Small intestine (tissue), 7 donors: ENCODE measurements around the gene PRKCD. TPM values are rescaled to one million over a fixed set of nuclear protein-coding genes. Genes with fewer than 3 reads are reported as not detected.

Experiments
- DNase-seq, 2 donors: peaks; one replicate each; pipeline versions ENCODE4 v3.0.0 to v3.0.0-alpha.2; 2013
- FAIRE-seq: peaks from 2 replicates; lab custom pipeline; 2012; peaks lifted over from hg19 to GRCh38; lab: Jason Lieb, UNC
- H3K27ac ChIP-seq, 3 donors: one replicate each; pipeline ENCODE4 v1.5.1; 2013; ENCODE audit warnings: low read length in 2 of 3, mild to moderate bottlenecking in 2 of 3, control low read depth in 1 of 3, inconsistent platforms in 1 of 3, low read depth in 1 of 3, moderate library complexity in 1 of 3
- H3K27me3 ChIP-seq, 3 donors: one replicate each; pipeline ENCODE4 v1.6.1; 2013; ENCODE audit warnings: low read length in 3 of 3, inconsistent platforms in 1 of 3; ENCODE audit not compliant: control insufficient read depth in 3 of 3, insufficient read depth in 3 of 3
- H3K36me3 ChIP-seq, 3 donors: one replicate each; pipeline ENCODE4 v1.6.1; 2013; ENCODE audit warnings: low read length in 3 of 3, inconsistent platforms in 1 of 3, low read depth in 1 of 3, mild to moderate bottlenecking in 1 of 3, moderate library complexity in 1 of 3; ENCODE audit not compliant: control insufficient read depth in 3 of 3, insufficient read depth in 2 of 3
- H3K4me1 ChIP-seq, 3 donors: one replicate each; pipeline ENCODE4 v1.6.1; 2013; ENCODE audit warnings: low read length in 2 of 3, inconsistent platforms in 1 of 3, low read depth in 1 of 3, mild to moderate bottlenecking in 1 of 3, moderate library complexity in 1 of 3; ENCODE audit not compliant: control insufficient read depth in 3 of 3, insufficient read depth in 2 of 3
- H3K4me3 ChIP-seq, 3 donors: one replicate each; pipeline ENCODE4 v1.5.1; 2013; ENCODE audit warnings: low read length in 3 of 3, control low read depth in 1 of 3, inconsistent platforms in 1 of 3, low read depth in 1 of 3, mild to moderate bottlenecking in 1 of 3, moderate library complexity in 1 of 3
- H3K9me3 ChIP-seq, 2 donors: one replicate each; pipeline ENCODE4 v1.6.1; 2013; ENCODE audit warnings: low read depth in 1 of 2, low read length in 1 of 2; ENCODE audit not compliant: control insufficient read depth in 2 of 2, insufficient read depth in 1 of 2
- WGBS, 3 donors: extraction: QIAGEN DNeasy Blood & Tissue Kit; methylation state at CpG; one replicate each; pipeline ENCODE4 v1.1.7; 2013; 5-methylcytosine and 5-hydroxymethylcytosine counted together
- polyA plus RNA-seq, 4 donors: library from polyadenylated mRNA; stranded (reverse) in 3 of 4; unstranded in 1 of 4; fragments of 200-250 nt in 3 of 4; fragments of 120-200 nt in 1 of 4; gene quantifications; one replicate each; pipeline versions ENCODE4 v1.2.1 to v1.2.3, GENCODE V29; 2013
- donor health status: healthy with polysubstance abuse.
- donor health status: control.
- donor health status: control.
- donor health status: Bipolar disorder and iron deficiency.
- donor health status: healthy.

PRKCD gene
- polyA plus RNA-seq, 4 donors: 28.9 to 150 (median 67.2) TPM

DNA sequence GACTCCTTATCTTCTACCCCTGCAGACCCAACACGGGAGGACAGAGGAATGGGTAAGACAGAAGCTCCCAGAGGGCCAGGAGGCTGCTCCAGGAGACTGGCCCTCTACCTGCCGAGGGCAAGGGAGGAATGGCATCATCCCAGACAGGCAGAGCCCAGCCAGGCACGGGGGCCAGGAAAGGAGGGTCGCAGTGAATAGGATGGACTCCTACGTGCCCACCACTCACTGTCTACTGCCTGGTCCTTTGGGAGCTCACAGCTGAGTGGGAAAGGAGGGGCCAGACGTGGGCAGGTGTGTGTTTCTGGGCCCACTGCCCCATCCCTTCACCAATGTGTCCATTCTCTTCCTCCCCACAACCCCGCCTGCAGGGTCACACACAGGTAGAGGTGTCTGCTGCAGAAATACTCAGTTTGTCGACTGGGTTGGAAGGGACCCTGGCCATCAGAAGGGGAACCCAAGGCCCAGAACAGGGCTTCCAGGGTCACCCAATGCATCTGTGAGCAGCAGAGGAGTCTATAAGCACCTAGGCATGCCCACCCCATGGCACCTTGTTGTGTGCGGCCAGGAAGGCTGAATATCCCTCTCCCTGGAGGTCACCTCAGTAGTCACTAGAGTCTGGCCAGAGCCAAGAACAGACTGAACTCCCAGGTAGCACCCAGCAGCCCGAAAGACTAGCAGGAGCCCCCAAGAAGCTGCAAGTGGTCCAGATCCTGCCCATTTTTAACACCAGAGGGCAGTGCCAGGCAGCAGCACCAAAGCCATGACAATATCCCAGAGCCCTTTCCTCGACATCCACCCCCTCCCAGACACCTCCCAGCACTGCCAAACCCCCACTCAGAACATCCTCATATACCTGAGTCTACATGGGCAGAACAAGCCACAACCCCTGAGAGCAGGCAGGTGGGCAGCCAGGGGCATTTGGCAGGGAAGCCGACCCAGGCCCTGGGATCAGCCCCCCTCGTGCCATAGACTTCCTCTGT lies 70.8 kb downstream of the PRKCD start:
- no peak for DNase-seq
- H3K36me3 ChIP-seq: peaks cover 20 to 97% (median 23%) of the 10 kb centered on the region in 3 donors
- WGBS, 3 donors: 85 to 91% (median 88%) methylated on average over 13 of the region's 13 CpGs

GRCh38 chr3:53232641-53233377 lies 71.8 kb downstream of the PRKCD start:
- no peak for FAIRE-seq
- no peaks in the 10 kb centered on the region for H3K27me3 ChIP-seq
- DNase-seq: no peak
- 80 to 88% (median 80%) methylated on average over 16 to 18 of the region's 18 CpGs for WGBS, 3 donors
- no peaks in the 10 kb centered on the region for H3K9me3 ChIP-seq
- H3K27ac ChIP-seq: no peak overlapping the region
- H3K4me1 ChIP-seq: peaks cover 2 to 14% (median 2%) of the 10 kb centered on the region in 3 donors
- H3K36me3 ChIP-seq: peaks cover 16 to 91% (median 18%) of the 10 kb centered on the region in 3 donors
- no peak overlapping the region for H3K4me3 ChIP-seq

More for the DNA sequence above, 70.8 kb downstream of the PRKCD start:
- no peaks in the 10 kb centered on the region for H3K9me3 ChIP-seq
- H3K27me3 ChIP-seq: no peaks in the 10 kb centered on the region
- no peak overlapping the region for H3K4me3 ChIP-seq
- H3K27ac ChIP-seq: no peak overlapping the region
- FAIRE-seq: no peak
- H3K4me1 ChIP-seq: peaks cover 2 to 11% (median 2%) of the 10 kb centered on the region in 3 donors

- no peak for FAIRE-seq
- peaks cover 10 to 90% (median 21%) of the 10 kb centered on the region in 3 donors for H3K36me3 ChIP-seq
- DNase-seq: no peak
- H3K9me3 ChIP-seq: no peaks in the 10 kb centered on the region
- 71 to 82% (median 76%) methylated on average over 15 of the region's 15 CpGs for WGBS, 3 donors
- H3K27me3 ChIP-seq: no peaks in the 10 kb centered on the region
- peaks cover 2 to 27% (median 5%) of the 10 kb centered on the region in 3 donors for H3K4me1 ChIP-seq
- H3K27ac ChIP-seq: no peak overlapping the region
- H3K4me3 ChIP-seq: no peak overlapping the region
These were observed 73.3 kb downstream of the PRKCD start for GRCh38 chr3:53234130-53234840.

DNA sequence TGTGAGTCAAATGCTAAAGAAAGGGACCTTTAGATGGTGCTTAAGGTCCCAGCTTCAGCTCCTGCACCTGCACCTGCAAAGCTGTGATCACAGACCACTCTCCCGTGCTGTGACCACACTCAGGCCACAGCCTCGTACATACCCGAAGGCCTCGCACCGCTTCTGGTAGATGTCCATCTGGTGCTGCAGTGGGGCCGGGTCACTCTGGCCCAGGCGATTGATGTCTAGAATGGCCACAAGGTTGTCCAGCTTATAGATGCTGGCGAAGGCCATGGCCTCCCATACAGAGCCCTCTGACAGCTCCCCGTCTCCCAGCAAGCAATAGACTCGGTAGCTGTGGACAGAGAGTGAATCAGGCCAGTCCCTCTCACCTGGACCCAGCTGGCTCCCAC lies 73.8 kb downstream of the PRKCD start:
- Histone ChIP-seq H3K27ac (no peak overlapping the region), H3K36me3 (peaks cover 6 to 90% (median 22%) of the 10 kb centered on the region in 3 donors), H3K27me3 (no peaks in the 10 kb centered on the region), H3K9me3 (no peaks in the 10 kb centered on the region), H3K4me3 (no peak overlapping the region), H3K4me1 (peaks cover 2 to 27% (median 5%) of the 10 kb centered on the region in 3 donors)
- 90 to 95% (median 90%) methylated on average over 10 of the region's 10 CpGs for WGBS, 3 donors
- DNase-seq (no peak), FAIRE-seq (no peak)

- Histone ChIP-seq H3K36me3 (peaks cover 6 to 90% (median 23%) of the 10 kb centered on the region in 3 donors), H3K27me3 (no peaks in the 10 kb centered on the region), H3K9me3 (no peaks in the 10 kb centered on the region), H3K4me1 (peaks cover 2 to 27% (median 5%) of the 10 kb centered on the region in 3 donors), H3K4me3 (no peak overlapping the region), H3K27ac (no peak overlapping the region)
- FAIRE-seq: no peak
- DNase-seq: no peak
- 79 to 85% (median 79%) methylated on average over 6 of the region's 6 CpGs for WGBS, 3 donors
These were observed 74.5 kb downstream of the PRKCD start for GRCh38 chr3:53235545-53235944.

GRCh38 chr3:53236112-53236841 lies 75.3 kb downstream of the PRKCD start:
- FAIRE-seq: no peak
- Histone ChIP-seq H3K4me3 (no peak overlapping the region), H3K9me3 (no peaks in the 10 kb centered on the region), H3K27me3 (no peaks in the 10 kb centered on the region), H3K4me1 (peaks cover 2 to 27% (median 5%) of the 10 kb centered on the region in 3 donors), H3K36me3 (peaks cover 9 to 90% (median 23%) of the 10 kb centered on the region in 3 donors), H3K27ac (peak overlapping the region in 1 of 3 donors; percentile 26)
- 58 to 62% (median 58%) methylated on average over 9 of the region's 9 CpGs for WGBS, 3 donors
- DNase-seq: peak; percentile 59 to 67

DNA sequence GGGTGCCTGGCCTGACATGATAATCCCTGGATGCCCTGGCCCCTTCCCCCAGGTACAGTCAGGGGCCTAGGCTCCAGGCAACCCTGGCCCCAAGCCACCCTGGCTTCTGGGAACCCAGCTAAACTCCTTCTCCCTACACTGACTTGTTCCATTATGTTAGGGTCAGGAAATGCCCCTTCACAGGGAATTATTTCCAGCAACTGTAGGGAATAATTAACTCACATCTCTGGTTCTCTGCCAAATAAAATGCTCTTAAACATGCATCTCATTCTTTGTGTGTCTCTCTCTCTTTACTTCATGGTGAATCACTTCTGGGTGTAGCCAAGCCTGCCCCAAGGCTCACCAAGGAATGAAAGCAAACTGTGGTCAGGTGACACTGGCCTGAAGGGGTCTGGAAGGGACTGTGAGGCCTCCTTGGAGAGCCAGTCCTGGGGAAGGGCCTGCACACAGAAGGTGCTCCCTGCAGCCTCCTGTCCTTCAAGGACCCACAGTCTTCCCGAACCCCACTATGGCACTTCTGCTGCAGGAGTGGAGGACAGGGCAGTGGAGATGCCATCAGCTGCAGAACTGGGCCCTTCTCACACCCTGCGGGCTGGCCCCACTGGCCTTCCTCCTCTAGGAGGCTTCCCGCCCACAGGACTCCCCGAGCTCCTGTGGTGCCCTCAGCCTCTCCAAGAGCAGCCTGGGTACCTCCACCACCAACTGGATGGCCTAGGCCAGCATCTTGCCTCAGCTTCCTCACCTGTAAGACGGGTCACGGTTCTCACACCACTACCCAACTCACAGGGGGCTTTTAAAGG lies 77.2 kb downstream of the PRKCD start:
- Histone ChIP-seq H3K36me3 (peaks cover 9 to 90% (median 22%) of the 10 kb centered on the region in 3 donors), H3K4me1 (peaks cover 4 to 27% (median 5%) of the 10 kb centered on the region in 3 donors), H3K4me3 (no peak overlapping the region), H3K27me3 (no peaks in the 10 kb centered on the region), H3K27ac (peak overlapping the region; percentile 70 to 84 (median 76)), H3K9me3 (no peaks in the 10 kb centered on the region)
- DNase-seq (peak; percentile 86 to 93), FAIRE-seq (no peak)
- 59 to 76% (median 62%) methylated on average over 6 of the region's 6 CpGs for WGBS, 3 donors
